Measurements from ENCODE around the gene PRR23B. TPM values are rescaled to one million over a fixed set of nuclear protein-coding genes. Genes with fewer than 3 reads are reported as not detected.

PRR23B gene
- total RNA-seq, 1 experiment from 2014 or later: not detected

DNA sequence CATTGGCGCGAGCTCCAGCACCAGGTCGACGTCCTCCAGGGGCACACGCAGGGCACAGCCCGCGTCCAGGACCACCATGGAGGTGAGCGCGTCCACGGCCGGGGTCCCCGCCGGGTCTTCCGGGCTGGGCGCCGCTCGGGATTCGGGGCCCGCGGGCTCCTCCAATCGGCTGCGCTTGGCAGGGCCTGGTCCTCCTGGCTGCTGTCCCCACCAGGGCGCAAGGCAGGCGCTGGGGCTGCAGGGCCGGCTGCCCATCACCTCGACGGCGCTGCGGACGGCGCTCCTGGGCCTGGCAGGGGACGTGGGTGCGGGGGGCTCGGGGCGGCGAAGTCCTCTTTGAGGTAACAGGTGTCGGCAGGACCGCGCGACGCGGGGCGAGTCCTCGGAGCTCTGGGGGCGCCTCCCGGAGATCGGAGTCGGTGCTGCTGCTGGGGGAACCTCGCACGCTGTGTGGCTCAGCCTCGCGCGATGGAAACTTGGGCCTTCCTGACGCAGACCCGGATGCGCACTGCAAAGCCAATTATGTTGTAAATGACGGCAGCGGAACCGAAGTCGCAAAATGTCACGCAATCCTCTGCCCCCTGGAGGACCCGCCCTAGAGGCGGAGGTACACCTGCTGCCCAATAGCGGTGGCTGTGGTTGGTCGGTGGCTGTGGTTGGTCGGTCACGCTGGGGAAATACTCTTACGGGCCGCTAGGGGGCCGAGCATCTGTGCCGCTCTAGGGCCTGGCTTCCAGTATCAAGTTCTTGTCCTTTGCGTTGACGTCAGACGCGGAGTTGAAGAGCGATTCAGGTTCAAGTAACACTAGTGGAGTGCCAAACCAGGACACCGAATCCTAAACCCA, 23.9 kb upstream of the PRR23B start, which contains the start of gene PRR23C:
Gene PRR23C (minus strand): TSS at position 527 of the 845 bp plus-strand sequence. CDS start 272 bp downstream, at position 255.
- Histone ChIP-seq H3K36me3 (ENCODE audit: control insufficient read depth, insufficient read depth, low read length) (no peaks in the 10 kb centered on the region), H3K27me3 (replicated peaks; ENCODE audit: control insufficient read depth, insufficient read depth, low read length) (no peaks in the 10 kb centered on the region), H3K4me3 (ENCODE audit: low read depth, low read length) (no peak within 1 kb of the TSS), H3K4me1 (no peaks in the 10 kb centered on the region), H3K9me3 (0 out of 2 replicates have a peak, but pooled peaks cover 4% of the 10 kb centered on the region)
- Mint-ChIP-seq H3K27ac (ENCODE audit: unreplicated experiment) (no peak within 1 kb of the TSS), H3K27me3 (ENCODE audit: insufficient read depth, unreplicated experiment) (peaks cover 9% of the 10 kb centered on the region), H3K36me3 (ENCODE audit: insufficient read depth, unreplicated experiment) (no peaks in the 10 kb centered on the region), H3K4me3 (ENCODE audit: unreplicated experiment) (no peak within 1 kb of the TSS), H3K4me1 (ENCODE audit: low read depth, unreplicated experiment) (no peaks in the 10 kb centered on the region), H3K9me3 (ENCODE audit: unreplicated experiment) (no peaks in the 10 kb centered on the region)
- ChIA-PET POLR2A (no interaction called here), CTCF (no interaction called here)
- TF ChIP-seq, protein P1, sequence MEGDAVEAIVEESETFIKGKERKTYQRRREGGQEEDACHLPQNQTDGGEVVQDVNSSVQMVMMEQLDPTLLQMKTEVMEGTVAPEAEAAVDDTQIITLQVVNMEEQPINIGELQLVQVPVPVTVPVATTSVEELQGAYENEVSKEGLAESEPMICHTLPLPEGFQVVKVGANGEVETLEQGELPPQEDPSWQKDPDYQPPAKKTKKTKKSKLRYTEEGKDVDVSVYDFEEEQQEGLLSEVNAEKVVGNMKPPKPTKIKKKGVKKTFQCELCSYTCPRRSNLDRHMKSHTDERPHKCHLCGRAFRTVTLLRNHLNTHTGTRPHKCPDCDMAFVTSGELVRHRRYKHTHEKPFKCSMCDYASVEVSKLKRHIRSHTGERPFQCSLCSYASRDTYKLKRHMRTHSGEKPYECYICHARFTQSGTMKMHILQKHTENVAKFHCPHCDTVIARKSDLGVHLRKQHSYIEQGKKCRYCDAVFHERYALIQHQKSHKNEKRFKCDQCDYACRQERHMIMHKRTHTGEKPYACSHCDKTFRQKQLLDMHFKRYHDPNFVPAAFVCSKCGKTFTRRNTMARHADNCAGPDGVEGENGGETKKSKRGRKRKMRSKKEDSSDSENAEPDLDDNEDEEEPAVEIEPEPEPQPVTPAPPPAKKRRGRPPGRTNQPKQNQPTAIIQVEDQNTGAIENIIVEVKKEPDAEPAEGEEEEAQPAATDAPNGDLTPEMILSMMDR (IDR thresholded peaks at IDR 0.05; ENCODE audit: insufficient read depth in 1 of 2, low read depth in 1 of 2, low read length in 1 of 2, severe bottlenecking in 1 of 2, unreplicated experiment in 1 of 2): no peak
- no TSS peak for BruUV-seq (replicated peaks)
- DNase-seq: no peak
- intact Hi-C loops (cut with micrococcal nuclease; ENCODE audit: unreplicated experiment): no loop called here

DNA sequence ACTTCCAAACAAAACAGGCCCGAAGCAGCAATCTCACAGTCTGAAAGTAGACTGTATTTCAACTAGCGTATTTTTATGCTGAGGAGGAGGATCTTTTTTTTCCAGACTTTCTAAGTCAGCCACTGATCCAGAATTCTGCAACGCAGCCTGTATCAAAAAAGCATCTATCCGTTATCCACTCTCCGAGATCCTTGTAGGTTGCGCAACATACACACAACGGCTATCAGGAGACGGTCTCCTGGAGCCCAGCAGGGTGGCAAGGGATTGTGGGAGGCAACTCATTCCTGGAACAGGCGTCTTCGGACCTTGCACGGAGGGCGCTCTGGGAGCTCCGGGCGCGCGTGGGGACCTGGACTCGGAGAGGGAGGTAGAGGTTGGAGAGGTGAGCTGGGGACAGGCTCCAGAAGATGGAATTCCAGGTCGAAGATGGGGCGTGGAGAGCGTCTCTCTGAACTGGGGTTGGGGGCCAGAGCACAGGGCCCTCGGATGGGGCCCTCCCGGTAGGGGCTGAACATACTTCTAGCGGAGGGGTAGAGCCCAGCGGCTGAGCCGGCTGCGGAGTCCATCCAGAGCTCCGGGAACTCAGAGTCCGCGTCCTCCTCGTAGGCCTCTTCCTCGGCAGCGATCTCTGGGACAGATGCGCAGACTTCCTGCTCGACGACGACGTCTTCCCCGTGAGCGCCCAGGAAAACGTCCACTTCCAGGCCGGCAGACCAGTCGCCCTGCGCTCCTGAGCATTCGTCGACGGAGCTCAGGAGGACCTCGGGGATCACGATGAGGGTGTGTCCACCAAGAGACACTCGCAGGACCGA, 23.0 kb upstream of the PRR23B start:
- Mint-ChIP-seq H3K4me3 (ENCODE audit: unreplicated experiment) (no peak overlapping the region), H3K9me3 (ENCODE audit: unreplicated experiment) (no peaks in the 10 kb centered on the region), H3K36me3 (ENCODE audit: insufficient read depth, unreplicated experiment) (no peaks in the 10 kb centered on the region), H3K27me3 (ENCODE audit: insufficient read depth, unreplicated experiment) (peaks cover 9% of the 10 kb centered on the region), H3K27ac (ENCODE audit: unreplicated experiment) (no peak overlapping the region), H3K4me1 (ENCODE audit: low read depth, unreplicated experiment) (no peaks in the 10 kb centered on the region)
- no peaks in the 10 kb centered on the region for H3K36me3 ChIP-seq (ENCODE audit: control insufficient read depth, insufficient read depth, low read length)
- DNase-seq: no peak
- ChIA-PET POLR2A (no interaction called here), CTCF (no interaction called here)
- TF ChIP-seq, protein P1 (IDR thresholded peaks at IDR 0.05; ENCODE audit: insufficient read depth in 1 of 2, low read depth in 1 of 2, low read length in 1 of 2, severe bottlenecking in 1 of 2, unreplicated experiment in 1 of 2): no peak
- 0 out of 2 replicates have a peak, but pooled peaks cover 4% of the 10 kb centered on the region for H3K9me3 ChIP-seq
- H3K27me3 ChIP-seq (replicated peaks; ENCODE audit: control insufficient read depth, insufficient read depth, low read length): no peaks in the 10 kb centered on the region
- BruUV-seq (replicated peaks): no TSS peak
- intact Hi-C loops (cut with micrococcal nuclease; ENCODE audit: unreplicated experiment): no loop called here
- H3K4me3 ChIP-seq (ENCODE audit: low read depth, low read length): no peak overlapping the region
- no peaks in the 10 kb centered on the region for H3K4me1 ChIP-seq

DNA sequence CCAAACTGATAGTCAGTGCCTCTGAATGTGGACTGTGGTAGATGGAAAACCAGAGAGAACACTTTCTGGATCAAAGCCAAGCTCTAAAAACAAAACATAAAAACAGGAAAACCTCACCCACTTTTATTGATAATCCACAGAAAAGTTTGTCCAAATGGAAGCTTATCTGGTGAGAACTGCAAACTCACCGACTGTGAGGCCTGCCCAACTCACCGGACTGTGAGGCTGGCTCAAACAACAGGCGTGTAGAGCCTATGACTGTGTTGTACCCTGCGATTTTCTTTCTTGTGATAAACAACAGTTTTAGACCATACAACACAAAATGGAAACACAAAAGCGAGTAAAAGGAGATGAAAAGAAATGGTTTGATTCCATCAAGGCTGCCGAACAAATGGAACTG, 16.8 kb upstream of the PRR23B start:
- Histone ChIP-seq H3K36me3 (ENCODE audit: control insufficient read depth, insufficient read depth, low read length) (no peaks in the 10 kb centered on the region), H3K9me3 (no peaks in the 10 kb centered on the region), H3K4me1 (no peaks in the 10 kb centered on the region), H3K4me3 (ENCODE audit: low read depth, low read length) (no peak overlapping the region), H3K27me3 (replicated peaks; ENCODE audit: control insufficient read depth, insufficient read depth, low read length) (no peaks in the 10 kb centered on the region)
- peaks cover 28% of the 10 kb centered on the region for H3K27me3 Mint-ChIP-seq (ENCODE audit: insufficient read depth, unreplicated experiment)
- TF ChIP-seq, protein P1 (IDR thresholded peaks at IDR 0.05; ENCODE audit: insufficient read depth in 1 of 2, low read depth in 1 of 2, low read length in 1 of 2, severe bottlenecking in 1 of 2, unreplicated experiment in 1 of 2): no peak
- no TSS peak for BruUV-seq (replicated peaks)
- H3K4me1 Mint-ChIP-seq (ENCODE audit: low read depth, unreplicated experiment): no peaks in the 10 kb centered on the region
- H3K36me3 Mint-ChIP-seq (ENCODE audit: insufficient read depth, unreplicated experiment): no peaks in the 10 kb centered on the region
- POLR2A ChIA-PET: no interaction called here
- intact Hi-C loops (cut with micrococcal nuclease; ENCODE audit: unreplicated experiment): no loop called here
- CTCF ChIA-PET: no interaction called here
- no peaks in the 10 kb centered on the region for H3K9me3 Mint-ChIP-seq (ENCODE audit: unreplicated experiment)
- no peak for DNase-seq
- no peak overlapping the region for H3K4me3 Mint-ChIP-seq (ENCODE audit: unreplicated experiment)
- no peak overlapping the region for H3K27ac Mint-ChIP-seq (ENCODE audit: unreplicated experiment)
